CD4-positive, alpha-beta T cell (primary cell): Measurements from ENCODE around the gene CLHC1. TPM values are rescaled to one million over a fixed set of nuclear protein-coding genes. Genes with fewer than 3 reads are reported as not detected.

Experiments used
- ATAC-seq: fragments of 200-7000 bp; cut with Tn5 transposase; one replicate; pipeline ENCODE4 v1.10.0; 2022; ENCODE audit warnings: mild to moderate bottlenecking; ENCODE audit not compliant: poor library complexity
- CTCF ChIA-PET: fragments of 350-600 bp; sonication (Branson Sonifier 250); formaldehyde crosslinking; loops from one replicate; lab custom pipeline; 2021; ENCODE audit warnings: antibody characterized with exemption, inconsistent platforms; lab: Charles Lee
- POLR2A ChIA-PET: fragments of 350-600 bp; sonication (Branson Sonifier 250); formaldehyde crosslinking; loops from one replicate; lab custom pipeline; 2021; ENCODE audit warnings: antibody characterized with exemption, inconsistent platforms; lab: Charles Lee
- DNase-seq, 14 experiments: peaks; one replicate each; pipeline ENCODE4 v3.0.0-alpha.2; 2013 to 2020; ENCODE audit warnings: mixed read lengths in 2 of 14
- H3K27ac ChIP-seq, 2 donors: one replicate each; pipeline versions ENCODE4 v1.5.1 to v1.7.0; 2013; ENCODE audit warnings: low read length in 2 of 2, low read depth in 1 of 2, mild to moderate bottlenecking in 1 of 2
- H3K27me3 ChIP-seq, 2 experiments: 1 replicate in 1 of 2; 2 replicates in 1 of 2; pipeline versions ENCODE4 v1.6.1 to v1.7.0; 2013; ENCODE audit warnings: low read length in 2 of 2, control low read depth in 1 of 2, mild to moderate bottlenecking in 1 of 2, moderate library complexity in 1 of 2; ENCODE audit not compliant: insufficient read depth in 2 of 2, control insufficient read depth in 1 of 2
- H3K36me3 ChIP-seq: one replicate; pipeline ENCODE4 v1.6.1; 2013; ENCODE audit warnings: low read length, control low read depth; ENCODE audit not compliant: insufficient read depth
- H3K4me1 ChIP-seq: one replicate; pipeline ENCODE4 v1.6.1; 2013; ENCODE audit warnings: low read length, control low read depth; ENCODE audit not compliant: insufficient read depth
- H3K4me3 ChIP-seq: one replicate; pipeline ENCODE4 v1.5.1; 2013; ENCODE audit warnings: mild to moderate bottlenecking, low read length, moderate library complexity
- H3K9me3 ChIP-seq, 2 experiments: 1 replicate in 1 of 2; 2 replicates in 1 of 2; pipeline versions ENCODE4 v1.6.1 to v1.7.0; 2013; ENCODE audit warnings: low read length in 2 of 2, mild to moderate bottlenecking in 2 of 2, control low read depth in 1 of 2, moderate library complexity in 1 of 2; ENCODE audit not compliant: control insufficient read depth in 1 of 2, insufficient read depth in 1 of 2
- H3K27ac Mint-ChIP-seq: one replicate; pipeline ENCODE4 v1.8.0; 2020; ENCODE audit warnings: mixed read lengths
- H3K27me3 Mint-ChIP-seq: one replicate; pipeline ENCODE4 v1.8.0; 2021; ENCODE audit warnings: mixed read lengths
- H3K36me3 Mint-ChIP-seq: one replicate; pipeline ENCODE4 v1.8.0; 2021; ENCODE audit warnings: low read depth, mixed read lengths
- H3K4me1 Mint-ChIP-seq: one replicate; pipeline ENCODE4 v1.8.0; 2021; ENCODE audit warnings: low read depth, mixed read lengths
- H3K4me3 Mint-ChIP-seq: one replicate; pipeline ENCODE4 v1.8.0; 2020; ENCODE audit warnings: mild to moderate bottlenecking, mixed read lengths
- H3K9me3 Mint-ChIP-seq: one replicate; pipeline ENCODE4 v1.8.0; 2020; ENCODE audit warnings: mixed read lengths
- CTCF ChIP-seq: fragments of 200-600 bp; IDR thresholded peaks from one replicate; pipeline ENCODE4 v1.8.0; 2022; ENCODE audit warnings: antibody characterized with exemption, mild to moderate bottlenecking
- intact Hi-C, 2 experiments: fragments of 100-400 bp; cut with DNase I in 1 of 2; cut with micrococcal nuclease in 1 of 2; formaldehyde crosslinking; loops; one replicate each; pipeline versions ENCODE4 v1.15.1 to v1.9.0; 2023 to 2025; cut with DNase I, micrococcal nuclease
- total RNA-seq, 174 experiments: library from RNA in 2 of 174; stranded (reverse) in 2 of 174; gene quantifications; one replicate each; pipeline ENCODE4 v1.2.3 and lab custom pipeline; 2021 to 2026

The CLHC1 gene
- total RNA-seq, 2 experiments from 2014 or later, result 4.4 TPM

- Histone ChIP-seq H3K27me3 (no peaks in the 10 kb centered on the region), H3K27ac (no peak overlapping the region), H3K9me3 (no peaks in the 10 kb centered on the region), H3K4me3 (no peak overlapping the region), H3K36me3 (peaks cover 38% of the 10 kb centered on the region), H3K4me1 (no peaks in the 10 kb centered on the region)
- no peak for DNase-seq
- CTCF ChIA-PET, result no interaction called here
- intact Hi-C loops, result no loop called here
- Mint-ChIP-seq H3K9me3 (no peaks in the 10 kb centered on the region), H3K27me3 (no peaks in the 10 kb centered on the region), H3K36me3 (peaks cover 72% of the 10 kb centered on the region), H3K4me1 (no peaks in the 10 kb centered on the region), H3K4me3 (no peak overlapping the region), H3K27ac (no peak overlapping the region)
- POLR2A ChIA-PET, result interaction anchor here (1.4 kb wide), 1 partner anchor 30 kb away, joined by 3 read pairs; no protein-coding TSS in a partner anchor
- TF ChIP-seq CTCF, result no peak
- no peak for ATAC-seq
Measured at GRCh38 chr2:55252832-55253231, 20.7 kb upstream of the CLHC1 start.

DNA sequence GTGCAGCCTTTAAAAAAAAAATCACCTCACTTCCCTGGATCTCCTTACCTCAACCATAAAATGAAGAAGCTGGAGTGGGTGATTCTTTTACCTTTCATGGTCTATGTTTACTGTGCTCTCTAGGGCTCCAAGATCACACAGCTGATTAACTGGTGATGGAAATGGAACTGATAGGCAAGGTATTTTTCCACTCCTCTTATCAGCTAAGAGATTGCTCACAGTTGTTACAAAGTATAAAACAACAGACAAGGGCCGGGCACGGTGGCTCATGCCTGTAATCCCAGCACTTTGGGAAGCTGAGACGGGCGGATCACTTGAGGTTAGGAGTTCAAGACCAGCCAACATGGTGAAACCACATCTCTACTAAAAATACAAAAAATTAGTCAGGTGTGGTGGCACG, 14.9 kb upstream of the CLHC1 start:
- Histone ChIP-seq H3K4me1 (no peaks in the 10 kb centered on the region), H3K27me3 (no peaks in the 10 kb centered on the region), H3K36me3 (peaks cover 56% of the 10 kb centered on the region), H3K9me3 (no peaks in the 10 kb centered on the region), H3K27ac (no peak overlapping the region), H3K4me3 (no peak overlapping the region)
- H3K36me3 Mint-ChIP-seq, result peaks cover 85% of the 10 kb centered on the region
- POLR2A ChIA-PET, result interaction anchor here (1.0 kb wide), 1 partner anchor 15 kb away, joined by 3 read pairs; the partner anchor contains the start of genes CLHC1 and RPS27A
- H3K27me3 Mint-ChIP-seq, result no peaks in the 10 kb centered on the region
- no peak overlapping the region for H3K27ac Mint-ChIP-seq
- CTCF ChIA-PET, result no interaction called here
- no peak for TF ChIP-seq CTCF
- H3K9me3 Mint-ChIP-seq, result no peaks in the 10 kb centered on the region
- DNase-seq (no peak), ATAC-seq (no peak)
- no peaks in the 10 kb centered on the region for H3K4me1 Mint-ChIP-seq
- no peak overlapping the region for H3K4me3 Mint-ChIP-seq
- intact Hi-C loops, result no loop called here

GRCh38 chr2:55245411-55245810, 13.3 kb upstream of the CLHC1 start:
- Mint-ChIP-seq H3K27ac (no peak overlapping the region), H3K27me3 (no peaks in the 10 kb centered on the region), H3K9me3 (no peaks in the 10 kb centered on the region), H3K36me3 (peaks cover 73% of the 10 kb centered on the region), H3K4me3 (no peak overlapping the region), H3K4me1 (no peaks in the 10 kb centered on the region)
- POLR2A ChIA-PET, result no interaction called here
- Histone ChIP-seq H3K36me3 (peaks cover 50% of the 10 kb centered on the region), H3K9me3 (no peaks in the 10 kb centered on the region), H3K27me3 (no peaks in the 10 kb centered on the region), H3K4me1 (no peaks in the 10 kb centered on the region), H3K27ac (no peak overlapping the region), H3K4me3 (no peak overlapping the region)
- CTCF ChIA-PET, result no interaction called here
- intact Hi-C loops, result no loop called here
- TF ChIP-seq CTCF, result no peak
- no peak for DNase-seq
- no peak for ATAC-seq
